MM.1S (cell line): ENCODE data around the gene RAB3IL1.
A peak's percentile ranks its signal among the peaks of the same experiment; 100 is the strongest.
"Not testable (repeated sequence)": the region's sequence is repeated elsewhere in the genome, so short reads cannot be mapped to it uniquely, and the experiment has no call there.

Experiments used
- DNase-seq: peaks from one replicate; pipeline ENCODE4 v3.0.0-alpha.2; 2015
- H2AFZ ChIP-seq: fragments of 300-600 bp; sonication (generic); 2 replicates; pipeline ENCODE4 v1.6.0; 2016; ENCODE audit warnings: antibody characterized with exemption, low read length
- H3F3A ChIP-seq: fragments of 300-600 bp; sonication (generic); 2 replicates; pipeline ENCODE4 v1.6.1; 2016; ENCODE audit warnings: mild to moderate bottlenecking, antibody characterized with exemption, low read length, moderate library complexity, mixed read lengths; ENCODE audit not compliant: insufficient read depth
- H3K27ac ChIP-seq: fragments of 300-600 bp; sonication (generic); 2 replicates; pipeline ENCODE4 v1.5.1; 2016; ENCODE audit warnings: mild to moderate bottlenecking, low read length
- H3K27me3 ChIP-seq: fragments of 300-600 bp; sonication (generic); replicated peaks from 2 replicates; pipeline ENCODE4 v1.6.0; 2016; ENCODE audit warnings: low read length; ENCODE audit not compliant: insufficient read depth
- H3K36me3 ChIP-seq: fragments of 300-600 bp; sonication (generic); replicated peaks from 2 replicates; pipeline ENCODE4 v1.6.1; 2016; ENCODE audit warnings: mild to moderate bottlenecking, low read length, mixed read lengths; ENCODE audit not compliant: insufficient read depth
- H3K4me1 ChIP-seq: fragments of 300-600 bp; sonication (generic); 2 replicates; pipeline ENCODE4 v1.6.1; 2016; ENCODE audit warnings: low read length, mixed read lengths
- H3K4me2 ChIP-seq: fragments of 300-600 bp; sonication (generic); 2 replicates; pipeline ENCODE4 v1.6.0; 2016; ENCODE audit warnings: low read depth, low read length
- H3K4me3 ChIP-seq: fragments of 300-600 bp; sonication (generic); 2 replicates; pipeline ENCODE4 v1.5.1; 2016; ENCODE audit warnings: low read length, mixed read lengths
- H3K79me2 ChIP-seq: fragments of 300-600 bp; sonication (generic); 2 replicates; pipeline ENCODE4 v1.6.1; 2016; ENCODE audit warnings: mixed run types, low read length, mixed read lengths
- H3K9ac ChIP-seq: fragments of 300-600 bp; sonication (generic); 2 replicates; pipeline ENCODE4 v1.6.1; 2016; ENCODE audit warnings: low read length, mixed read lengths
- H3K9me2 ChIP-seq: fragments of 300-600 bp; sonication (generic); replicated peaks from 2 replicates; pipeline ENCODE4 v1.6.1; 2016; ENCODE audit warnings: mild to moderate bottlenecking, low read length, mixed read lengths; ENCODE audit not compliant: insufficient read depth
- H3K9me3 ChIP-seq: fragments of 300-600 bp; sonication (generic); replicated peaks from 2 replicates; pipeline ENCODE4 v1.6.1; 2016; ENCODE audit warnings: mild to moderate bottlenecking, low read length, mixed read lengths; ENCODE audit not compliant: insufficient read depth
- H4K20me1 ChIP-seq: fragments of 300-600 bp; sonication (generic); 2 replicates; pipeline ENCODE4 v1.6.1; 2016; ENCODE audit warnings: mild to moderate bottlenecking, low read length, moderate library complexity, mixed read lengths; ENCODE audit not compliant: insufficient read depth
- EZH2 ChIP-seq: fragments of 300-600 bp; sonication (generic); optimal IDR thresholded peaks from 2 replicates; pipeline ENCODE3; 2017; ENCODE audit warnings: low read depth, mild to moderate bottlenecking, antibody characterized with exemption, low read length, mixed read lengths
- EZH2phosphoT487 ChIP-seq: fragments of 300-600 bp; sonication (generic); IDR thresholded peaks from 2 replicates; pipeline ENCODE4 v1.6.1; 2018; ENCODE audit warnings: antibody characterized with exemption, low read length
- TF ChIP-seq, protein P1 (sequence below): fragments of 300-600 bp; sonication (generic); IDR thresholded peaks from 2 replicates; pipeline ENCODE4 v1.5.1; 2016; ENCODE audit warnings: antibody characterized with exemption, low read length, mixed read lengths

The RAB3IL1 gene, protein sequence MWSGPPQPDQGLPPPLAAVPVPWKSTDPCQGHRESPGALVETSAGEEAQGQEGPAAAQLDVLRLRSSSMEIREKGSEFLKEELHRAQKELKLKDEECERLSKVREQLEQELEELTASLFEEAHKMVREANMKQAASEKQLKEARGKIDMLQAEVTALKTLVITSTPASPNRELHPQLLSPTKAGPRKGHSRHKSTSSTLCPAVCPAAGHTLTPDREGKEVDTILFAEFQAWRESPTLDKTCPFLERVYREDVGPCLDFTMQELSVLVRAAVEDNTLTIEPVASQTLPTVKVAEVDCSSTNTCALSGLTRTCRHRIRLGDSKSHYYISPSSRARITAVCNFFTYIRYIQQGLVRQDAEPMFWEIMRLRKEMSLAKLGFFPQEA

DNA sequence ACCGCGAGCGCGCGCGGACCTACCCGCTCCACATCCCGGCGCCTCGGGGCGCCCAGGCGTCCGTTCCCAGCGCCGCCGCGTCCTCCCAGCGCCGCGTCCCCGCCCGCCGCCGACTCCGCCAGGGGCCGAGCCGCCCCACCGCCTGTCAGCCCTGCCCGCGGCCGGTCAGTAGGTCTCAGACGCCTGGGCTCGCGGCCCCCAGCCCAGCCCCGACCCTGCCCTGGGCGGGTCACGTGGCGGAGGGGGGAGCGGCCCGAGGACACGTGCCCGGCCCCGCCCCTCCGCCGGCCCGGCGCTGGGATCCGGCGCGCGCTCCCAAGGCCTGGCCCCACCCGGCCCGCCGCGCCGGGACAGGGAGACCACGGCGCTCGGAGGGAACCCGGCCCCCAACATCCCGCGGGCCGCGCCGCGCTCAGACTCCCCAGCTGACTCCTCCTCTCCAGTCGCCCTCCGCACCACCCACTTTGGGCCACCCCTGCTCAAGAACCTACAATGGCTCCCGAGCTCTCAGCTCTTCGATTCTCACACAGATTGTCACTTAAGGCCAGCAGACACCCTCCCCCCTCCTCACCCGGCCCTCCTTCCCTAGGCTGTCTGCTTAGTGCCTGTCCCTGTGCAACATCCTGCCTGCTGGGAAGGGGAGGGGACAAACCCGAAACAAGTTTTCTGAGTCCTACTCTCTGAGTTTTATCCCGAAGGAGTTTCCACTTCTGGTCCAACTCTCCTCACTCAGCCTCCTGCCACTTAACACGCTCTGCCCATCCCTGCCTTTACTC, at the start of gene RAB3IL1:
Gene RAB3IL1 (minus strand): TSS at position 233 of the 776 bp plus-strand sequence. CDS start 199 bp downstream, at position 34.
- Histone ChIP-seq H3K9ac (no peak within 1 kb of the TSS), H3K36me3 (no peaks in the 10 kb centered on the region), H3K9me3 (no peaks in the 10 kb centered on the region), H2AFZ (no peak within 1 kb of the TSS), H3K4me2 (peak within 1 kb of the TSS; percentile 52), H3K9me2 (no peaks in the 10 kb centered on the region), H3K79me2 (no peaks in the 10 kb centered on the region), H4K20me1 (no peaks in the 10 kb centered on the region), H3K27me3 (peaks cover 53% of the 10 kb centered on the region), H3K4me1 (no peaks in the 10 kb centered on the region), H3K27ac (no peak within 1 kb of the TSS), H3K4me3 (peak within 1 kb of the TSS; percentile 36; the same call in 1 of the 2 replicates), H3F3A (no peaks in the 10 kb centered on the region)
- no peak for DNase-seq
- no peak for TF ChIP-seq EZH2

DNA sequence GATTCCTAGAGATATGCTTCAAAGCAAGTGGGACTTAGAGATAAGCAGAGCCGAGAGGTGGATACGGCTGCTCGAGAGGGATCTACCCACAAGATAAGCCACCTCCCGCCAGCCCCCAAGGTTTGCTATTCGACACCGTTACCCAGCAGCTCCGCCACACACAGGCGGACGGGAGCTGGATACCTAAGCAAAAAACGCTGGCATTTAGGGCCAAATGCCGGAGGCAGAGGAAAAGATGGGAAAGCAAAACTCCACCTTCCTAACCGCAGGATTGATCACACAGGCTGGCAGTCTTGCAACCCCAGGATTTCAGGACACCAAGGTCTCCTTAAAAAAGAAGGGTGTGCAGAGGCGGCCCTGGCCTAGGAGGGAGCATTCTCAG, 49.4 kb upstream of the RAB3IL1 start:
- peak overlapping the region; percentile 59; the same call in 1 of the 2 replicates for H3K9ac ChIP-seq
- H3K27me3 ChIP-seq, result no peaks in the 10 kb centered on the region
- H3K79me2 ChIP-seq, result peaks cover 18% of the 10 kb centered on the region
- H3K9me3 ChIP-seq, result no peaks in the 10 kb centered on the region
- H4K20me1 ChIP-seq, result no peaks in the 10 kb centered on the region
- H3K4me2 ChIP-seq, result peak overlapping the region; percentile 93
- TF ChIP-seq, protein P1, sequence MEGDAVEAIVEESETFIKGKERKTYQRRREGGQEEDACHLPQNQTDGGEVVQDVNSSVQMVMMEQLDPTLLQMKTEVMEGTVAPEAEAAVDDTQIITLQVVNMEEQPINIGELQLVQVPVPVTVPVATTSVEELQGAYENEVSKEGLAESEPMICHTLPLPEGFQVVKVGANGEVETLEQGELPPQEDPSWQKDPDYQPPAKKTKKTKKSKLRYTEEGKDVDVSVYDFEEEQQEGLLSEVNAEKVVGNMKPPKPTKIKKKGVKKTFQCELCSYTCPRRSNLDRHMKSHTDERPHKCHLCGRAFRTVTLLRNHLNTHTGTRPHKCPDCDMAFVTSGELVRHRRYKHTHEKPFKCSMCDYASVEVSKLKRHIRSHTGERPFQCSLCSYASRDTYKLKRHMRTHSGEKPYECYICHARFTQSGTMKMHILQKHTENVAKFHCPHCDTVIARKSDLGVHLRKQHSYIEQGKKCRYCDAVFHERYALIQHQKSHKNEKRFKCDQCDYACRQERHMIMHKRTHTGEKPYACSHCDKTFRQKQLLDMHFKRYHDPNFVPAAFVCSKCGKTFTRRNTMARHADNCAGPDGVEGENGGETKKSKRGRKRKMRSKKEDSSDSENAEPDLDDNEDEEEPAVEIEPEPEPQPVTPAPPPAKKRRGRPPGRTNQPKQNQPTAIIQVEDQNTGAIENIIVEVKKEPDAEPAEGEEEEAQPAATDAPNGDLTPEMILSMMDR, result no peak
- TF ChIP-seq EZH2phosphoT487 (no peak), EZH2 (no peak)
- no peaks in the 10 kb centered on the region for H3K9me2 ChIP-seq
- H2AFZ ChIP-seq, result peak overlapping the region; percentile 56
- H3K36me3 ChIP-seq, result no peaks in the 10 kb centered on the region; the same call in 1 of the 2 replicates
- H3F3A ChIP-seq, result no peaks in the 10 kb centered on the region
- peak overlapping the region; percentile 83 for H3K4me3 ChIP-seq
- H3K27ac ChIP-seq, result no peak overlapping the region
- peak; percentile 23 for DNase-seq
- peaks cover 24% of the 10 kb centered on the region for H3K4me1 ChIP-seq

DNA sequence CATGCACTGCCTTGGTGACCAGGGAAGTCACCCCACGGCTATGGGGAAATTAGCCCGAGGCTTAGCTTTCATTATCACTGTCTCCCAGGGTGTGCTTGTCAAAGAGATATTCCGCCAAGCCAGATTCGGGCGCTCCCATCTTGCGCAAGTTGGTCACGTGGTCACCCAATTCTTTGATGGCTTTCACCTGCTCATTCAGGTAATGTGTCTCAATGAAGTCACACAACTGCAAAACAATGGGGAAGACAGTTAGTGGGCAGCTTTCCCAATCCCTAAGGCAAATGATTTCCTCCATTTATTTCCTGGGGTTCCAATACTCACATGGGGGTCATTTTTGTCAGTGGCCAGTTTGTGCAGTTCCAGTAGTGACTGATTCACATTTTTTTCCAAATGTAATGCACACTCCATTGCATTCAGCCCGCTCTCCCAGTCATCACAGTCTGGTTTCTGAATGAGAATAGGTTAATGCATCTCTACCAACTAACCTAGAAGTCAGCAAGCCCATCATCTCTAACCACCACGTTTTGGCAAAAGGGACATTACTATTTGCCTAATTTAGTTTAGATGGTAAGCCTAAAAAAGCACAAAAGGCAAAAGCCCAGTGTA, 47.4 kb upstream of the RAB3IL1 start:
- H2AFZ ChIP-seq, H3K27ac ChIP-seq, H3K36me3 ChIP-seq, H3K9me3 ChIP-seq, H4K20me1 ChIP-seq, H3K27me3 ChIP-seq, H3K4me2 ChIP-seq, DNase-seq, H3K9ac ChIP-seq, H3K9me2 ChIP-seq, H3K4me3 ChIP-seq, H3F3A ChIP-seq: not testable (repeated sequence)
- H3K4me1 ChIP-seq, result peaks cover 24% of the 10 kb centered on the region
- H3K79me2 ChIP-seq, result peaks cover 18% of the 10 kb centered on the region

DNA sequence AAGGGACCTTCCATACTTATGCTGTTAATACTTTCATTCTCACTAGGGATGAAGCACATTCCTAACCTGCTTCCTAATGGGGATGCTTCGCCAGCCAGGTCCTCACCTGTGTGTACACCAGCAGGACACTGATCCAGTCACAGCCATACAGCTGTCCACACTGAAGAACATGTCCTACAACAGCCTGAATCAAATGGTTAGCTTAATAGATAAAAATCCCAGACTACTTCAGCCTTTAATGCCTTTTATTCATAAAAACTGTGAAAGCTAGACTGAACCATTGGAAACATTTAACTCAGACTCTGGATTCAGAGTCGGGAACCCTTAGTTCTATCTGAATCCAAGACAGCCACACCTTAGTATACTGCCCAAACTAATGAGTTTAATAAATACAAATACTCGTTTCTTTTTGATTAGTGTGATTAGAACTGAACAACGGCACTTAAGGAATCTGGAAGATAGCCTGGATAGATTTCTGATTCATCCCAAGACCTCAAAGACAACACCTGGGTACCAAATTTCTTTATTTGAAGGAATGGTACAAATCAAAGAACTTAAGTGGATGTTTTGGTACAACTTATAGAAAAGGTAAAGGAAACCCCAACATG, 46.8 kb upstream of the RAB3IL1 start:
- H3F3A ChIP-seq, result no peaks in the 10 kb centered on the region
- no peaks in the 10 kb centered on the region; the same call in 1 of the 2 replicates for H3K27me3 ChIP-seq
- no peak for TF ChIP-seq EZH2
- TF ChIP-seq, protein P1, result no peak
- no peak for TF ChIP-seq EZH2phosphoT487
- H3K4me3 ChIP-seq, result no peak overlapping the region
- no peak overlapping the region for H3K9ac ChIP-seq
- no peak for DNase-seq
- H3K9me2 ChIP-seq, result no peaks in the 10 kb centered on the region
- no peaks in the 10 kb centered on the region for H4K20me1 ChIP-seq
- H3K9me3 ChIP-seq, result no peaks in the 10 kb centered on the region
- H3K4me2 ChIP-seq, result no peak overlapping the region
- peaks cover 24% of the 10 kb centered on the region for H3K4me1 ChIP-seq
- H3K27ac ChIP-seq, result no peak overlapping the region
- H3K79me2 ChIP-seq, result peaks cover 18% of the 10 kb centered on the region
- H2AFZ ChIP-seq, result no peak overlapping the region
- H3K36me3 ChIP-seq, result no peaks in the 10 kb centered on the region; the same call in 1 of the 2 replicates
